Thymus (tissue), 11 donors: ENCODE results near the gene CLDN19. TPM values are rescaled to one million over a fixed set of nuclear protein-coding genes. Genes with fewer than 3 reads are reported as not detected.
"Not testable (repeated sequence)": the region's sequence is repeated elsewhere in the genome, so short reads cannot be mapped to it uniquely, and the experiment has no call there.

Experiments
- DNase-seq, 9 donors: peaks; one replicate each; pipeline ENCODE4 v3.0.0-alpha.2; 2013; ENCODE audit warnings: low spot score in 9 of 9, low read depth in 6 of 9, missing footprints in 1 of 9
- H3K27ac ChIP-seq, 2 donors: one replicate each; pipeline ENCODE4 v1.5.1; 2013; ENCODE audit warnings: control low read depth in 1 of 2, low read depth in 1 of 2, low read length in 1 of 2, mild to moderate bottlenecking in 1 of 2, moderate library complexity in 1 of 2
- H3K27me3 ChIP-seq, 2 donors: one replicate each; pipeline ENCODE4 v1.5.1; 2013; ENCODE audit warnings: low read length in 1 of 2; ENCODE audit not compliant: control insufficient read depth in 2 of 2, insufficient read depth in 1 of 2
- H3K36me3 ChIP-seq, 2 donors: one replicate each; pipeline ENCODE4 v1.5.1; 2013; ENCODE audit warnings: low read length in 1 of 2, mild to moderate bottlenecking in 1 of 2, moderate library complexity in 1 of 2; ENCODE audit not compliant: control insufficient read depth in 2 of 2, insufficient read depth in 2 of 2
- H3K4me1 ChIP-seq, 2 donors: one replicate each; pipeline ENCODE4 v1.5.1; 2013; ENCODE audit warnings: low read length in 2 of 2; ENCODE audit not compliant: control insufficient read depth in 2 of 2, insufficient read depth in 2 of 2
- H3K4me3 ChIP-seq, 2 donors: one replicate each; pipeline ENCODE4 v1.5.1; 2013; ENCODE audit warnings: low read length in 2 of 2, control low read depth in 1 of 2, mild to moderate bottlenecking in 1 of 2
- H3K9me3 ChIP-seq, 2 donors: one replicate each; pipeline ENCODE4 v1.5.1; 2013; ENCODE audit warnings: low read length in 1 of 2, mild to moderate bottlenecking in 1 of 2; ENCODE audit not compliant: control insufficient read depth in 2 of 2, insufficient read depth in 1 of 2
- whole genome bisulfite sequencing: extraction: QIAGEN DNeasy Blood & Tissue Kit; methylation state at CpG from one replicate; pipeline ENCODE4 v1.1.7; 2013; 5-methylcytosine and 5-hydroxymethylcytosine counted together
- polyA plus RNA-seq: library from polyadenylated mRNA; stranded (reverse); fragments of 200-250 nt; gene quantifications from one replicate; pipeline ENCODE4 v1.2.3, GENCODE V29; 2013
- total RNA-seq: library from RNA; stranded (reverse); fragments of 120-200 nt; gene quantifications from one replicate; pipeline ENCODE4 v1.2.4, GENCODE V29; 2013
- donor health status: healthy.

Gene CLDN19
- total and polyA plus RNA-seq, 2 donors: 0.62 to 2.2 TPM

GRCh38 chr1:42732126-42732680 lies 7.8 kb downstream of the CLDN19 start:
- Histone ChIP-seq H3K4me3 (no peak overlapping the region), H3K27ac (no peak overlapping the region), H3K27me3 (no peaks in the 10 kb centered on the region), H3K4me1 (no peaks in the 10 kb centered on the region), H3K36me3 (no peaks in the 10 kb centered on the region), H3K9me3 (no peaks in the 10 kb centered on the region)
- 93% methylated on average over 10 of the region's 10 CpGs for WGBS
- DNase-seq: no peak

- H3K4me1 ChIP-seq: no peaks in the 10 kb centered on the region
- DNase-seq: no peak
- H3K9me3 ChIP-seq: no peaks in the 10 kb centered on the region
- H3K36me3 ChIP-seq: no peaks in the 10 kb centered on the region
- WGBS: 97% methylated on average over 3 of the region's 3 CpGs
- H3K27ac ChIP-seq: no peak overlapping the region
- H3K27me3 ChIP-seq: no peaks in the 10 kb centered on the region
- no peak overlapping the region for H3K4me3 ChIP-seq
Observed at GRCh38 chr1:42731585-42731984, 8.5 kb downstream of the CLDN19 start.

GRCh38 chr1:42730988-42731387 lies 9.0 kb downstream of the CLDN19 start:
- Histone ChIP-seq H3K36me3 (no peaks in the 10 kb centered on the region), H3K27me3 (no peaks in the 10 kb centered on the region), H3K4me1 (no peaks in the 10 kb centered on the region), H3K9me3 (no peaks in the 10 kb centered on the region), H3K27ac (no peak overlapping the region), H3K4me3 (no peak overlapping the region)
- no peak for DNase-seq
- 82% methylated on average over 4 of the region's 4 CpGs for WGBS

GRCh38 chr1:42730002-42730401 lies 10.0 kb downstream of the CLDN19 start:
- no peaks in the 10 kb centered on the region for H3K36me3 ChIP-seq
- WGBS: over 99% methylated on average over 3 of the region's 3 CpGs
- H3K9me3 ChIP-seq: no peaks in the 10 kb centered on the region
- no peak overlapping the region for H3K27ac ChIP-seq
- no peak for DNase-seq
- H3K27me3 ChIP-seq: no peaks in the 10 kb centered on the region
- H3K4me3 ChIP-seq: no peak overlapping the region
- H3K4me1 ChIP-seq: no peaks in the 10 kb centered on the region

GRCh38 chr1:42725820-42726219 lies 14.2 kb downstream of the CLDN19 start:
- H3K9me3 ChIP-seq, H3K27ac ChIP-seq, H3K36me3 ChIP-seq, DNase-seq, H3K27me3 ChIP-seq, H3K4me1 ChIP-seq, H3K4me3 ChIP-seq: not testable (repeated sequence)
- 99% methylated on average over 4 of the region's 4 CpGs for WGBS

GRCh38 chr1:42723511-42723910 lies 16.5 kb downstream of the CLDN19 start:
- H3K4me3 ChIP-seq: no peak overlapping the region
- no peak for DNase-seq
- no peaks in the 10 kb centered on the region for H3K9me3 ChIP-seq
- no peaks in the 10 kb centered on the region for H3K4me1 ChIP-seq
- 91% methylated on average over 6 of the region's 6 CpGs for WGBS
- no peaks in the 10 kb centered on the region for H3K27me3 ChIP-seq
- no peaks in the 10 kb centered on the region for H3K36me3 ChIP-seq
- H3K27ac ChIP-seq: no peak overlapping the region

- over 99% methylated on average over 2 of the region's 2 CpGs for WGBS
- H3K4me3 ChIP-seq, H3K9me3 ChIP-seq, H3K4me1 ChIP-seq, H3K27ac ChIP-seq, H3K36me3 ChIP-seq, H3K27me3 ChIP-seq, DNase-seq: not testable (repeated sequence)
Observed at GRCh38 chr1:42722403-42722802, 17.6 kb downstream of the CLDN19 start.

GRCh38 chr1:42721926-42722325 lies 18.1 kb downstream of the CLDN19 start:
- 98% methylated on average over 3 of the region's 3 CpGs for WGBS
- no peaks in the 10 kb centered on the region for H3K9me3 ChIP-seq
- DNase-seq: no peak
- no peak overlapping the region for H3K4me3 ChIP-seq
- no peaks in the 10 kb centered on the region for H3K4me1 ChIP-seq
- H3K27me3 ChIP-seq: no peaks in the 10 kb centered on the region
- no peak overlapping the region for H3K27ac ChIP-seq
- H3K36me3 ChIP-seq: peaks cover 0 to 3% of the 10 kb centered on the region in 2 donors

- H3K9me3 ChIP-seq: no peaks in the 10 kb centered on the region
- no peaks in the 10 kb centered on the region for H3K4me1 ChIP-seq
- no peak overlapping the region for H3K4me3 ChIP-seq
- H3K27ac ChIP-seq: no peak overlapping the region
- no peak for DNase-seq
- peaks cover 4% of the 10 kb centered on the region in 2 donors for H3K36me3 ChIP-seq
- WGBS: 95% methylated on average over 1 of the region's 1 CpG
- no peaks in the 10 kb centered on the region for H3K27me3 ChIP-seq
Observed at GRCh38 chr1:42720868-42721267, 19.2 kb downstream of the CLDN19 start.

GRCh38 chr1:42714441-42714840 lies 25.6 kb downstream of the CLDN19 start:
- not testable (repeated sequence) for H3K4me3 ChIP-seq, H3K27me3 ChIP-seq, H3K4me1 ChIP-seq, H3K27ac ChIP-seq, H3K9me3 ChIP-seq, DNase-seq
- H3K36me3 ChIP-seq: peaks cover 15 to 23% of the 10 kb centered on the region in 2 donors
